Fibroblast of peridontal ligament (primary cell): ENCODE results near the gene CAMTA1.
"Not testable (repeated sequence)": the region's sequence is repeated elsewhere in the genome, so short reads cannot be mapped to it uniquely, and the experiment has no call there.

Source experiments
- DNase-seq: peaks from one replicate; pipeline ENCODE4 v3.0.0-alpha.2; 2010; ENCODE audit errors: extremely low read depth

Gene CAMTA1

DNA sequence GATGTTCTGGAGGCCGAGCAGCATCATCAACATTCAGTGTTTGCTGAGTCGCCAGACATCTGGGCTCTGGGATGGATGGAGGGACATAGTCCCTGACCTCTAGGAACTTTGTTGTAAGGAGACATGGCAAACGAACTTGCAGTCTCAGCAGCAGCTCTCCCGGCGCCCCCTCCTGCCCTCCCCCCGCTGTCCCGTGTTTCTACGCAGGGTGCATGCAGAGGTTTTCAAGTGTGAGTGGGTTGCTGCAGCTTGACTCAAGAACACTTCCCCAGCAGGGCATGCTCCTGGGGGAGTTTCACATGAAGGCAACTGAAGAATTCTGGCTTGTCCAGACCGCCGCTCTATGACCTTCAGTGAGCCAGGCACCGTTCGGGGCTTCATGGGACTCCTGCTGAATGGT is 121.9 kb downstream of the CAMTA1 start:
- no peak for DNase-seq

DNA sequence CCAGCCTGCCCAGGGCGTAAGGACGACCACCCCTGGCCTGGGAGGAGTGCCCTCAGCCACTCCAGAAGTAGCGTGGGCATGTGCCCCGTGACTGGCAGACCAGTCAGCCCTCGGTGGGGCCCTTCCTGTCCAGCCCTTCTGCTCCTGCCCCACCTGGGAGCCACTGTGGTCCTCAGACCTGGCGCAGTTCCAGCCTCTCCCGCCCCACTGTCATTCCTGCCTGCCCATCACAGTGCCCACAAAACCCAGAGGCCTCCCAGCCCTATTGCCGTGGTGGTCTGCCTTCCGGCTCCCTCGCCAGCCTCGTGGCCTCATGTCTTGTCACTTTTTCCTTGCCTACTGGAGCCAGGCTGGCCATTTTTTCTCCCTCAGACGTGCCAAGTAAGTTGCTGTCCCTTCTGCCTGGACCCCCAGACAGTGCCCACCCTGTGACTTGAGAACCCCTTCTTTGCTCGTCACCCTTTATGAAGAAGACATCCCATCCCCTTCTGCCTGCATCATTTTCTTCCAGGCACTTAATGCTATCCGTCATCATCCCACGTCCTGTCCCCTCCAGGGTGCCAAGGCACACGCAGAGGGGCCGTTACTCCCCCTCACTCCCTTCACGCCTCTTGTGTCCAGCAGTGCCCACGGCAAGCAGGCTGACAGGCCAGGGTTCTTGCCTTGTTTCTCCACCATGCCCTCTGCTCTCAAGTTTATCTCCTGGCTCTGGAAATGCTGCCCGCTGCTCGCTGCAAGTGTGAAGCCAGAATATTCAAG is 122.6 kb downstream of the CAMTA1 start:
- no peak for DNase-seq

DNA sequence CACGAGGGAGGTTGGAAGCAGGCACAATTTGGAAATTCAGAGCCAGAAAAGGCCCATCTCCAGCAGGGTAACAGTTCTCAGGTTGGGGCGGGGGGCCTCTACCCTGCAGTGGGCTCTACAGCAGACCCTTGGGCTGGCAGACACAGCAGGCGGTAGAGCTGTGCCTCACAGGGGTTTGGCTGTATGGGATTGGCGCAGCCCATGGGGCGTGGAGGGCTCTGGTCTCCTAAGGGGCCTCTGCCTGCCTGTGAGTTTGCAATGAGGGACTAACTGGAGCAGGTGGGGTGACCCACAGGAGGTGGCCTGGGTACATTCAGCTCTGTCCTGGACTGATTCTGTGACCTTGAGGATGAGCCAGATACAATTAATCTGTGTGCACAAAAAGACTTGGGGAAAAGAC is 124.1 kb downstream of the CAMTA1 start:
- no peak for DNase-seq

DNA sequence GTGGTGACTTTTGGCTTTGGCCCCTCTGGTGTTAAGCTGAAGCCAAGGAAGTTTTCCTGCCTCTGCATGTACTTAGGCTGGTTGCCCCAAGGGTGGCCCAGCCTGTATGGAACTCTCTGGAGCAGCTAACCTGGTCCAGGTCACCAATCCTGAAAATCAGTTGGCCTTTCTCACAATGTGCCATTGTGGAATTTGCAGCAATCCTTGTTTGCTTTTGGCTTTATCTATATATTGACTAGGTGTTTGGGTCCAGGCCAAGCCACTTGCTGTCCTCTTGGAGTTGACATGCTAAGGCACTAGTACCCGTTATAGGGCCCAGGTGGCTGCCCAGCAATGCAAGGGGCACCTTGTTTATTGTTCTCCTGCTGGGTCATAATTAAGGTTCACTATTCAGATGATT is 124.6 kb downstream of the CAMTA1 start:
- no peak for DNase-seq

DNA sequence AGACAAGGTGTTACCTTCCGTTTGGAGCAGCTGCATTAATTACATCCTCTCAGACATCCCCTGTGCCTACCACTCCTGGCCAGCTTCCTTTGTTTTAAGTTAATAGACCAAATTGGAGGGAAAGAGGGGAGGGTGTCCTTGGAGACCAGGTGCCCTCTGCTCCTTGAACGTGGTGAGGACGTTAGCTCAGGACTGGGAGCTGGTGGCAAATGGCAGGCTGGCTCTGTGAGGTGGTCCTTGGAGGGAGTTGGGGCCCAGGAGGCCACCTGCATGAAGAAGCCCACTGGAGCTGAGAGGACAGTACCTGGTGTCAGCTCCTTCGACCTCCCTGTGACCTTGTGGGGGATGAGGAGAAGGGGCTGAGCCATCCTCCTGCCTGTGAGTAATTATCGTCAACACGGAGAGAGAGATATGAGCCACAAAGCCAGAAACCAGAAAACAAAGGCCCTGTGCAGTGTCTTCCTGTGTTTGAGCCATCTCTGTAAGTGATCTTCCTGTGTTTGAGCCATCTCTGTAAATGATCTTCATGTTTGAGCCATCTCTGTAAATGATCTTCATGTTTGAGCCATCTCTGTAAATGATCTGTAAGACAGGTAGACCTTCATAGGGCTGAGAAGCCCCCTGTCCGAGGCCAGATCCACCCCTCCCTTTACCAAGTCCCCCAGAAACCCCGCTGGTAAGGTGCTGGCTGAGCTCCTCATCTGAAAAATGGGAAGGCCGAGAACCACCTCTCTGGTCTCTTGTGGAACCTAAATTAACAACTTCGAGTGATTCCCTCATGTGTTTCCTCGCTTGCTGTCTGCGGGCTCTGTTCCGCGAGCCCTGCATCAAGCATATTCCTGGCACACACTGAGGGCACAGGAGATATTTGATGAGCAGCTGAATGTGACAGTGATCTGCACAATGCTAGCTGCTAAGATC is 126.0 kb downstream of the CAMTA1 start:
- no peak for DNase-seq

DNA sequence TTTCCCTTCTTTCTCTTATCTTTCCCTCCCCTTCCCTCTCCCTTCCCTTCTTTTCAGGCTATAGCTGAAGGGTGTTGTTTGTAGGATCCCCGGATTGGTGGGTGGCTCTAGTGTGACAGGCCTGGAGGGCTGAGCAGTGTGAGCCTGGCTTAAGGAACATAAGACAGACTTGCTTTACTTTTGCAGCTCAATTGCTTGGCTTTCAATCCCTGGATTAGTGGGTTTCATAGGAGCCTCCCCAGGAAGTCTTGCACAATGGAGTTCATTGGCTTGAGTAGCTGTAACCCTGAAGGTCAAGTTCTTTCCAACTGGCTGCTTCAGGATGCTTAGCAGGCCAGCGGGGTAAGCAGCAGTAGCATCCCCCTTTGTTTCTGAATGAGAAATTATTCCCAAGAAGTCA is 126.7 kb downstream of the CAMTA1 start:
- peak; percentile 18 for DNase-seq

DNA sequence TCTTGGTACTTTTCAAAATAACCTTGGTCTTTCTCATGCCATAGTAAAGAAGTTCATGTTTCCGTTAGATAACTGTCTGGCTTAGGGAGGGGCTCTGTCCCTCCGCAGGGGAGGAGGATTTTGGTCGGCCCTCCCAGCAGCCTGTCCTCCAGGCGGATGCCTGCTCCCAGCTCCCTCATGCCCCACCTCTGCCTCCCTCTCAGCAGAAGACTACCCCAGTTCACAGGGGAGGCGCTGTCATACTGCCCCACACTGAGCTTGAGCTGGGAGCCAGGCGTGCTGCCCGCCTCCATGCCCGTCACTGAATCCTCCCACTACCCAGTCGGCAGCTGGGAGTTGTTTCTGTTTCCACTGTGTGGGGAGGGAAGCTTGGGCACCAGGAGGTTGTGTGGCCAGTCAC is 127.3 kb downstream of the CAMTA1 start:
- no peak for DNase-seq

DNA sequence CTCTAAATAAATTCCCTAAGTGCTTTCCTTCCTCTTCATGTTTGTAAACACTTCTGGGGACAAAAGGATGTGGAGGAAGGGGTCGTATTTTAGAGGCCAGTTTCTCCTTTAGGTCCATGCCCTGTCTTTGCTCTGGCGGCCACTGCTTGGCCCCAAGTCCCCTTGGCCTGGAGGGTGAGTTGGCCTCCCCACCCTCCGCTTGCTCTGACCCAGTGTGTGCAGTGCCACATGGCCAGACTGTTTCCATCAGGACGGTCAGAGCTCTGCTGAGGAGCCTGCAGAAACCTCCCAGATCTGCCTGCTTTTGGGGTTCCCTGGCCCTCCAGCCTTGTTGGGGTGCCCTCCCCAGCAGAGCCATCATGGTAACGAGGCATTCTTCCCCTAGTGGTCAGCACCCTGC is 127.8 kb downstream of the CAMTA1 start:
- DNase-seq = no peak

DNA sequence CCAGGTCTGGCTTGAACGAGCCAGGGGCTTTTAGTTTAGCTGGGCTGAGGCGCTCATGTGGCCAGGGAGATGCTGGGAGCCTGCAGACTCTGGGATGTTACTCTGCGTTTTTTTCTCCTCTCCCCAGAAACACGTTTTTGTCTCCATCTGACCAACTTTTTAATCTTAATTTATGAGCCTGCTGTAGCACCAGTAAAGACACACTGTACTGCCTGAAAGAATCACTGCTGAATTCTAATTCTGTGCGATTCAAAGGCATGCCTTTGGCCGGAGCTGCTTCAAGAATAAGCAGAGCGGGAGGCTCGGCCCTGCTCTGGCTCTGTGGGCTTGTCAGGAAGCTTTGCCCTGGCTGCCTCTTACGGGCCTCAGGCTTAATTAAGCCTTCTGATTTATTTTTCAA is 129.5 kb downstream of the CAMTA1 start:
- DNase-seq = no peak

DNA sequence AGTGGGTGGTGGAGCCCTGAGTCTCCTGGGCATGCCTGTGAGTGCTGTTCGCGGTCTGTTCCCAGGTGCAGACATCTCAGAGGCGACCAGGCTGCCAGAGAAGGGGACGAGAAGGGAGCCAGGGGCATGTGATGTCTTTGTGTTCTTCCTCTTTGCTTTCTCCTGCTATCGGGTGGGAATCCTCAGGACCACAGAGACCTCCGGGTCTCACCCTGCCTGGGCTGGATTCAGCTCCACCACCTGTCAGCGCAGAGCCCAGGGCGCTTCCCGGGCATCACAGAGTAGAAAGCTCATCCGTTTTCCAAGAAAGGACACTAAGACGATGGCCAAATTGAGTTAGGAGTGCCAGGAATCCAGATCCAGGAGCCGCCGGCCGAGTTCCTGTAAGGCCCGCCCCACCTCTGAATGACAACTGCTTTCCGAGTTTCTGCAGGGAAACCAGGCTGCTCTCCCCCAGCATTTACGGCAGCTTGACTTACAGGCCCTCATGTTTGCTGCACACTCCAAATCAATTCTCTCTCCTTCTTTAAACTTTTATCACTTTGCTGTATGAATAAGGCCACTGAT is 130.8 kb downstream of the CAMTA1 start:
- DNase-seq = no peak

DNA sequence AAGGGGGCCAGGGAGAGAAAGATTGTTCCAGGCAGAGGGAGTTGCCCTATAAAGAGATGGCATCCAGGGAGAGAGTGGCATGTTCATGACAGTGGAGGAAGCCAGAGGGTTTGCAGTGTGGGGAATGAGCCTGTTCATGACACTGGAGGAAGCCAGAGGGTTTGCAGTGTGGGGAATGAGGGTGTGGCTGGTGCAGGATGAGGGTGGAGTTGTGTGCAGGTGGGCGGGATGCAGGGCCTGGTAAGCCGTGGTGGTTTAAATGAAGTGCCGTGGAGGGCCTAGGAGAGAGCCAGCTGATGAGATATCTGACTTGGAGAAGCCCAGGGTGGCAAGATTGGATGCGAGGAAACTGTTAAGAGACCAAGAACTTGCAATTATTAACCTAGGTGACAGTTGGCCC is 131.8 kb downstream of the CAMTA1 start:
- DNase-seq = no peak

DNA sequence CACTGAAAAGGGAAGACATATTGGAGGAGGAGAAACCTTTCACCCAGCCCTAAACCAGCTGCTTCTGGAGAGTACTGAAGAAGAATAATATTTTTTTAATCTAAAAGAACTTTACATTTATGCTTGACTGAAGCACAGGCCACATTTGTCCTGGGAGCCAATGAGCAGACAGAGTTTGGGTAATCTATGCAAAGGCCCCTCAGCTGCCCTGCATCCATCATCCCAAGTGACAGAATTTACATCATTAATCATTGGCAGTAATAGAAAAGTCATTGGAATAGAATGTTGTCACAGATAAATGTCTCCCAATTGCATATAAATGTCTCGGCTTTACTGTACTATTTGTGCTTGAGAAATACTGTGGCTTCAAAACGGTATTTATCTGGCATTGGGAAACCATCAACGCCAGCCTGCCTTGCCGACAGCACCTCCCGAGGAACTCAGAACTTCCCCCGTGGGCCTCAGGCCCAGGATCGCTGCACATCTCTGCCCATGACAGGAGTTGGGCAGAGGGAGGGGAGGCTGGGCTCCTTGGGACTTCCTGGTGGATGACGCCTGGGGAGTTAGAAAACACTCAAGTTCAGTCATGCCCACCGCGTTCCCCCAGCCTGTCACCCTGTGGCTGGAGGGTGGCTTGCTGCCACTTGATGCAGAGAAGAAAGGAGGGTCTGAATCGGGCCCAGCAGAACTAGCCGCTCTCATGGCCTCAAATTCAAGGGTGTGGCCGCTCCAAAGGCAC is 133.1 kb downstream of the CAMTA1 start:
- DNase-seq = no peak

DNA sequence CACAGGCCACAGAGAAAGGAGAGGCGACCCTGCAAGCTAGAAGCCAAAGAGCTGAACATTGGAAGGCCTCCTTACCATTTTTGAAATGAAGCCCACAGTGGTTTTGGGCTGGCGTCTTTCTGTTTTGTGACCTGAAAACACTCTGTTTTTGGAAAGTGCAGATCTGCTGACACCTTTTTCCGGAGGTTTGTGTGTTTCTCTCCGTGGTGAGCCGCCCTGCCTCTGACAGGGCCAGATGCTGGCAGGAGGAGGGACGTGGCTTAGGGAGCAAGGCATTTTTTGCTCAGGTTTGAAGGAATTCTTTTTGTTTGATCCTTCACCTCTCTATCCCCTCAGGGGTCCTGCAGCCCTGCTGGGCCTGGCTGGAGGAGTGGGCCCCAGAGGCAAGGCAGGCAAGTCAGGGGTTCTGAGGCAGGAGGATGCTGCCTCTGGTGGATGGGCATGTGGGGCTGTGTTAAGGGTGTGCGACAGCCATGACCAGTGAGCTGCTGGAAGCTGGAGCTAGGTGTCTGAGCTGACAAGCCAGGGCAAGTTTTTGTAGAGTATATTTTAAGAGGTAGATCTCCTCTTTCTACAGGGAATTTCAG is 133.8 kb downstream of the CAMTA1 start:
- DNase-seq = no peak

DNA sequence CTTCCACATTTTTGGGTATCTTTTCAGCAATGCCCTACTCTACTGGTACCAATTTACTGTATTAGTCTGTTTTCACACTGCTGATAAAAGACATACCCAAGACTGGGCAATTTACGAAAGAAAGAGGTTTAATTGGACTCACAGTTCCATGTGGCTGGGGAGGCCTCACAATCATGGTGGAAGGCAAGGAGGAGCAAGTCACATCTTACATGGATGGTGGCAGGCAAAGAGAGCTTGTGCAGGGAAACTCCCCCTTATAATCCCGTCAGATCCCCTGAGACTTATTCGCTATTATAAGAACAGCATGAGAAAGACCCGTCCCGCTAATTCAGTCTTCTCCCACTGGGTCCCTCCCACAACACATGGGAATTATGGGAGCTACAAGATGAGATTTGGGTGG is 136.3 kb downstream of the CAMTA1 start:
- not testable (repeated sequence) for DNase-seq

DNA sequence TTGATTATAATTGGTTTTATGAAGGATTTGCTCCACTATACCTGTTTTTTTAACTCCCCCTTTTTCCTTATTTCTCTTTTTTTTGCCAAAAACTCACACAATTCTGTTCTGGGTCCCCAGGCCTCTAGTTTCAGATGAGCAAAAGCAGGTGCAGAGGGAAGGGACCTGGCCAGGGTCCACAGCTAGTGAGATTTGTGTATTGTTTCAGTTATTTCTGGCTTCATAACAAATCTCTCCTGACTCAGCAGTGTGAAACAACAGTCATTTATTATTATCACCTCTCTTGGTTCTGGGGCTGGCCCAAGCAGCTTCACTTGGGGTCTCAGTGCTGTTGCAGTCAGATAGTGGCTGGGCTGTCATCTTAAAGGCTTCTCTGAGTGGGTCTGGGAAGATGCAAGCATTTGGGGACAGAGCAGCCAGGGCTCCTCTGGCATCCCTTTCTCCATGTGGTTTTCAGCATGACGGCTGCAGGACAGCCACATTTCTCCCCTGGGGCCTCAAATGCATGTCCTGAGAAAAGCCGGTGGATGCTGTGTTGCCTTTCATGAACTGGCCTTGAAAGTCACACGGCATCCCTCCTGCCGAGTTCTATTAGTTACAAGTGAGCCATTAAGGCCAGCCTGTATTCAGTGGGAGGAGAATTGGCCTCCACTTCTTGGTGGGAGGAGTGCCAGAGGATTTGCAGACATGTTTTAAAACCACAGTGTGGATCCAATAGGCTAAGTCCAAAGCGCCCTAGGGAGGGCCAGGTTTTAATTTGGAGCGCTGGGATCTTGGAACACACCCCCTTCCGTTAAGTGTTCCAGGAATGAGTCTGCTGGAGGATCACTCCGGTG is 137.1 kb downstream of the CAMTA1 start:
- peak; percentile 80 for DNase-seq

DNA sequence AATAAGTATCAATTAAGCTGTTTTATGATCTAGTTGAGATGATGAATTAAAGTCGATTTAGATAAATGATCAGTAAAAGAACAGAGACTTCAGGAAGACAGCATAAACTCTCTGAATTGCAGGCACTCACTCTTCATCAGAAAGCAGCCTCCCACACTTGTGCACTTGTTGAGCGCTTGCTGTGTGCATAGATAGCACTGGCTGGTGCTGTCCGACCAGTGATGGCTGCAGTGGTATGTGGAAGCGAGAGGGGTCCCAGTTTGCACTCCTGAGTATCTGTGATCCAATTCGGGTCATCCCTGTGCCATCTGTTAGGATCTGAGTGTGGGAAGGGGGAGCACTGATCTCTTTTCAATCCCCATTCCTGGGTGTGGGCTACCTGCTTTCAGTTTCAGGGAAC is 137.8 kb downstream of the CAMTA1 start:
- DNase-seq = no peak

DNA sequence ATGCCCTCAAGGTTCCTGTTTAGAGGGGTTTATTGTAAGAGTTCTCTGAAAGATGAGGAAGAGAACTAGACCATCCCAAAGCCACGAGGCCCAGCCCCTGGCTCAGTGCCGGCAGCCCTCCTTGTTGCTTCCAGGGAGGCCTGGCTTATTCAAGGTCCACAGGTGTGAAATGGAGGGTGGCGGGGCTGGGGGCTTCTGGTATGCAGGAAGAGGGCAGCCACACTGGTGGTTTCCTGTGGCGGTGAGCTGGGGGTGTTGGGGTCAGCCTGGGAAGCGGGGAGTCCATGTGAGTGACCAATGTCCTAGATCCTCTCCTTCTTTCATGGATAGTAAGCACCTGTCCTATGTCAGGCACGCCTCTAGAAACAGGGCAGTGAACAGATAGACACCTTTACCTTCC is 138.2 kb downstream of the CAMTA1 start:
- DNase-seq = no peak

DNA sequence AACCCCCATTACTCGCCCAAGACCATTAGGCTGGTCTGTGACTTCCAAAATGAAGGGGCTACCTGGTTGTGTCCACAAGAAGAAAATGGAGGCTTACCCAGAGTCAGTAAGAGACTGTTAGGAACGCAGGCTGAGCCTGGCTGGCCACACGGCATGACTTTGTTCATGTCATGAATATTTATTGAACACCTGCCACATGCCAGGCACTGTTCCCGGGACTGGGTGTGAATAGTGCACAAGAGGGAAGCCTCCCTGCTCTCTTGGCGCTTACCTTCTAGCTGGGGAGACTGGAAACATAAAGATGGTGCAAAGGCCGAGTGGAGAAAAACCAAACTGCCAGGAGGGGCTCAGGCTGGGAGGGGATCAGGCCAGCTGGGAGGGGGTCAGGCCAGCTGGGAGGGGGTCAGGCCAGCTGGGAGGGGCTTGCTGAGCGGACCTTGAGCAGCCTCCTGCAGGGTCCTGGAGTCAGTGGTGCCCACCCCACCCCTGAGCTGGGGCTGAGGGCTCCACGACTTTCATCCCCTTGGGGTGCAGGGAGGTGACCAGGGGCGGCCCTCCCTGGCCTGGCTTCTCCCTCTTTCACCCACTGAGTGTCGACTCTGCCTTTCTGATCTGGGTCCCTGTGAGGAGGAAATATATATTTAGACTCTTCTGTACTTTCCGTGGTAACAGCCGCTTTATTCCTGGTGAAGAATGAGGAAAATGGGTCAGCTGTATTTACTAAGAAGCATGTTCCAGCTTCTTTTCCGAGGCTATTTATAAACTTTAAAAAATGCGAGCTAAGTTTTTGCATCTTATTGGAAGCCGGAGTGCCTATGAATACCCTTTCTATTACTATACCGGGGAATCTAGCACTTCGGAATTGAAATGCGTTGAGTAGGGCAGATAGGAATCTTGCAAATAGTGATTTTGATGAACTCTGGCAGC is 139.0 kb downstream of the CAMTA1 start:
- DNase-seq = no peak

DNA sequence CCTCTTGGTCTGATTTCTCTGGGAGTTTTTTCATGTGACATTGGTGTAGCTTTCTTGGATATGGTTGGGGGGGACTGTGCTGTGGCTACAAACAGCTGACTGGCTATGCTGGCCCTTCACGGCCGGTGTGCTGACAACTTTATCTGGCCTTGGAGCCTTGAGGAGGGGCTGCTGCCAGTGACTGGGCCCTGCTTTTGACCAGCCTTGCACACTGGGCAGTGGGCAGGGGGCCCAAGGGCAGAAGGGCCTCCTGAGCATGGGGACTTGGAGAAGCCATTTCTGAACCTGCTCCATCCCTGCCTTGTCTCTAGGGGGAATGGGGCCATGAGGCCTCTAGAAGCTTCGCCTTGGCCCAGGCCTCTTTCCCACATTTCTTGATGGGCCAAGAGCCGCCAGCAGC is 139.6 kb downstream of the CAMTA1 start:
- DNase-seq = no peak

DNA sequence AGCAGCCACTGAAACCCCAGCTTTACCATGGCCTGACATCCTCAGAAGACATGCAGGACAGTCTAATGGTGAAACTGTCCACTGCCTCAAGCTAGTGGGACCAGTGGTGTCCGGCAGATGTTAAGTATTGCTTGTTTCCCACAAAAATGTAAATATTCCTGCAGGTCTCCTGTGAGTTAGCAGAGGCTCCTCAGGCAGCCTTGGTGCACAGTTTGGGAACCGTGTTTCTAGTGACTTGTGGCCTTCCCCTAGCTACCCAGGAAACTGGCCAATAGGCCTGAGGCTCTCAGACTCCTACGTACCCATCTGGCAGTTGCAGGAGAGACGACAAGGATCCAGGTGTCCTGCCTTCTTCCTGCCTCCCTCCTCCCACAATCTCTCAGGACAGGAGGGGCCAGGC is 142.4 kb downstream of the CAMTA1 start:
- DNase-seq = no peak
